Measurements from ENCODE around the gene TM7SF2. TPM values are rescaled to one million over a fixed set of nuclear protein-coding genes. Genes with fewer than 3 reads are reported as not detected.

TM7SF2 gene
- total RNA-seq = 6.5 TPM
- polyA plus RNA-seq (ENCODE audit: insufficient read depth in 1 of 8, insufficient read length in 8 of 8, low replicate concordance in 1 of 8) = 10 to 100 TPM in 1 of 8 donors, 1 to 10 TPM in 7; 4.1 to 14.4 (median 7.5) TPM
- long read RNA-seq, donor 1, partial matches to known transcripts = 0 of 2 reads
- long read RNA-seq, donor 1, other reads (novel, unspliced or antisense) = 0 of 2 reads
- long read RNA-seq, donor 2, partial matches to known transcripts = 0 of 1 reads
- long read RNA-seq, donor 2, other reads (novel, unspliced or antisense) = 0 of 1 reads
- long read RNA-seq, donor 3, transcript TM7SF2-201 (10 exons, 1,722 nt) = major isoform, 5 of 7 reads
- long read RNA-seq, donor 3, partial matches to known transcripts = 0 of 7 reads
- long read RNA-seq, donor 3, other reads (novel, unspliced or antisense) = 0 of 7 reads
- long read RNA-seq, donor 4, partial matches to known transcripts = 0 of 2 reads
- long read RNA-seq, donor 4, other reads (novel, unspliced or antisense) = 0 of 2 reads
- long read RNA-seq, donor 5, partial matches to known transcripts = 0 of 2 reads
- long read RNA-seq, donor 5, other reads (novel, unspliced or antisense) = 0 of 2 reads
- long read RNA-seq, donor 6, partial matches to known transcripts = 0 of 4 reads
- long read RNA-seq, donor 6, other reads (novel, unspliced or antisense) = 0 of 4 reads
- long read RNA-seq, donor 7, partial matches to known transcripts = 0 of 1 reads
- long read RNA-seq, donor 7, other reads (novel, unspliced or antisense) = 0 of 1 reads
- long read RNA-seq, donor 8 = 0 reads
- long read RNA-seq, donor 9, partial matches to known transcripts = 0 of 4 reads
- long read RNA-seq, donor 9, other reads (novel, unspliced or antisense) = 0 of 4 reads
- long read RNA-seq, donor 10, transcript TM7SF2-201 (10 exons, 1,722 nt) = major isoform, 5 of 5 reads
- long read RNA-seq, donor 10, partial matches to known transcripts = 0 of 5 reads
- long read RNA-seq, donor 10, other reads (novel, unspliced or antisense) = 0 of 5 reads
- long read RNA-seq, donor 11, partial matches to known transcripts = 0 of 2 reads
- long read RNA-seq, donor 11, other reads (novel, unspliced or antisense) = 0 of 2 reads

- peak within 1 kb of the TSS; percentile 58 for H3K4me3 ChIP-seq (ENCODE audit: low read length)
- WGBS (ENCODE audit: insufficient coverage) = 1% methylated on average over 60 of the region's 64 CpGs
- DNase-seq = peak; percentile 96
- H3K9me3 ChIP-seq (replicated peaks; ENCODE audit: control insufficient read depth, low read depth, low read length) = no peaks in the 10 kb centered on the region
- H3K4me1 ChIP-seq (ENCODE audit: control insufficient read depth, insufficient read depth, low read length) = peaks cover 42% of the 10 kb centered on the region
- peaks cover 41% of the 10 kb centered on the region for H3K36me3 ChIP-seq (ENCODE audit: control insufficient read depth, insufficient read depth, low read length)
- peak within 1 kb of the TSS; percentile 62 for H3K27ac ChIP-seq (ENCODE audit: low read length)
- peaks cover 7% of the 10 kb centered on the region for H3K27me3 ChIP-seq (ENCODE audit: control insufficient read depth, insufficient read depth, low read length)
Observed at GRCh38 chr11:65111744-65112545, at the start of gene TM7SF2. Gene TM7SF2 (plus strand): TSS chr11:65111872. CDS start chr11:65112016, 144 bp downstream.

- WGBS (ENCODE audit: insufficient coverage) = 76% methylated on average over 3 of the region's 3 CpGs
- no peaks in the 10 kb centered on the region for H3K27me3 ChIP-seq (ENCODE audit: control insufficient read depth, insufficient read depth, low read length)
- DNase-seq = no peak
- no peaks in the 10 kb centered on the region for H3K4me1 ChIP-seq (ENCODE audit: control insufficient read depth, insufficient read depth, low read length)
- no peaks in the 10 kb centered on the region for H3K9me3 ChIP-seq (replicated peaks; ENCODE audit: control insufficient read depth, low read depth, low read length)
- no peak overlapping the region for H3K27ac ChIP-seq (ENCODE audit: low read length)
- H3K36me3 ChIP-seq (ENCODE audit: control insufficient read depth, insufficient read depth, low read length) = no peaks in the 10 kb centered on the region
- no peak overlapping the region for H3K4me3 ChIP-seq (ENCODE audit: low read length)
Observed at GRCh38 chr11:65063532-65063931, 48.1 kb upstream of the TM7SF2 start.

- no peak for DNase-seq
- Histone ChIP-seq H3K4me1 (ENCODE audit: control insufficient read depth, insufficient read depth, low read length) (no peaks in the 10 kb centered on the region), H3K36me3 (ENCODE audit: control insufficient read depth, insufficient read depth, low read length) (no peaks in the 10 kb centered on the region), H3K27ac (ENCODE audit: low read length) (no peak overlapping the region), H3K4me3 (ENCODE audit: low read length) (no peak overlapping the region), H3K9me3 (replicated peaks; ENCODE audit: control insufficient read depth, low read depth, low read length) (no peaks in the 10 kb centered on the region), H3K27me3 (ENCODE audit: control insufficient read depth, insufficient read depth, low read length) (no peaks in the 10 kb centered on the region)
- no CpG with 5 or more reads among the region's 4 CpGs for WGBS (ENCODE audit: insufficient coverage)
Observed at GRCh38 chr11:65064847-65065240, 46.8 kb upstream of the TM7SF2 start.

GRCh38 chr11:65065851-65066250 is 45.8 kb upstream of the TM7SF2 start:
- H3K27me3 ChIP-seq (ENCODE audit: control insufficient read depth, insufficient read depth, low read length) = no peaks in the 10 kb centered on the region
- no peaks in the 10 kb centered on the region for H3K36me3 ChIP-seq (ENCODE audit: control insufficient read depth, insufficient read depth, low read length)
- H3K4me3 ChIP-seq (ENCODE audit: low read length) = no peak overlapping the region
- 73% methylated on average over 6 of the region's 7 CpGs for WGBS (ENCODE audit: insufficient coverage)
- DNase-seq = no peak
- no peaks in the 10 kb centered on the region for H3K4me1 ChIP-seq (ENCODE audit: control insufficient read depth, insufficient read depth, low read length)
- H3K9me3 ChIP-seq (replicated peaks; ENCODE audit: control insufficient read depth, low read depth, low read length) = no peaks in the 10 kb centered on the region
- no peak overlapping the region for H3K27ac ChIP-seq (ENCODE audit: low read length)

- Histone ChIP-seq H3K27me3 (ENCODE audit: control insufficient read depth, insufficient read depth, low read length) (no peaks in the 10 kb centered on the region), H3K27ac (ENCODE audit: low read length) (no peak overlapping the region), H3K4me1 (ENCODE audit: control insufficient read depth, insufficient read depth, low read length) (no peaks in the 10 kb centered on the region), H3K4me3 (ENCODE audit: low read length) (no peak overlapping the region), H3K9me3 (replicated peaks; ENCODE audit: control insufficient read depth, low read depth, low read length) (no peaks in the 10 kb centered on the region), H3K36me3 (ENCODE audit: control insufficient read depth, insufficient read depth, low read length) (no peaks in the 10 kb centered on the region)
- WGBS (ENCODE audit: insufficient coverage) = 50% methylated on average over 8 of the region's 11 CpGs
- no peak for DNase-seq
Observed at GRCh38 chr11:65066315-65066714, 45.4 kb upstream of the TM7SF2 start.

GRCh38 chr11:65066805-65067291 is 44.8 kb upstream of the TM7SF2 start:
- no peaks in the 10 kb centered on the region for H3K4me1 ChIP-seq (ENCODE audit: control insufficient read depth, insufficient read depth, low read length)
- DNase-seq = no peak
- WGBS (ENCODE audit: insufficient coverage) = 19% methylated on average over 4 of the region's 4 CpGs

GRCh38 chr11:65067446-65067845 is 44.2 kb upstream of the TM7SF2 start:
- Histone ChIP-seq H3K27ac (ENCODE audit: low read length) (no peak overlapping the region), H3K9me3 (replicated peaks; ENCODE audit: control insufficient read depth, low read depth, low read length) (no peaks in the 10 kb centered on the region), H3K4me3 (ENCODE audit: low read length) (no peak overlapping the region), H3K27me3 (ENCODE audit: control insufficient read depth, insufficient read depth, low read length) (no peaks in the 10 kb centered on the region), H3K4me1 (ENCODE audit: control insufficient read depth, insufficient read depth, low read length) (no peaks in the 10 kb centered on the region), H3K36me3 (ENCODE audit: control insufficient read depth, insufficient read depth, low read length) (no peaks in the 10 kb centered on the region)
- DNase-seq = no peak
- WGBS (ENCODE audit: insufficient coverage) = 61% methylated on average over 5 of the region's 10 CpGs

More at GRCh38 chr11:65066805-65067291, 44.8 kb upstream of the TM7SF2 start:
- Histone ChIP-seq H3K36me3 (ENCODE audit: control insufficient read depth, insufficient read depth, low read length) (no peaks in the 10 kb centered on the region), H3K27me3 (ENCODE audit: control insufficient read depth, insufficient read depth, low read length) (no peaks in the 10 kb centered on the region), H3K27ac (ENCODE audit: low read length) (no peak overlapping the region), H3K4me3 (ENCODE audit: low read length) (no peak overlapping the region), H3K9me3 (replicated peaks; ENCODE audit: control insufficient read depth, low read depth, low read length) (no peaks in the 10 kb centered on the region)

- WGBS (ENCODE audit: insufficient coverage) = 45% methylated on average over 4 of the region's 9 CpGs
- no peak for DNase-seq
- Histone ChIP-seq H3K4me1 (ENCODE audit: control insufficient read depth, insufficient read depth, low read length) (no peaks in the 10 kb centered on the region), H3K27me3 (ENCODE audit: control insufficient read depth, insufficient read depth, low read length) (no peaks in the 10 kb centered on the region), H3K27ac (ENCODE audit: low read length) (no peak overlapping the region), H3K9me3 (replicated peaks; ENCODE audit: control insufficient read depth, low read depth, low read length) (no peaks in the 10 kb centered on the region), H3K36me3 (ENCODE audit: control insufficient read depth, insufficient read depth, low read length) (no peaks in the 10 kb centered on the region), H3K4me3 (ENCODE audit: low read length) (no peak overlapping the region)
Observed at GRCh38 chr11:65069217-65069616, 42.5 kb upstream of the TM7SF2 start.

GRCh38 chr11:65071907-65072630 is 39.6 kb upstream of the TM7SF2 start:
- H3K4me3 ChIP-seq (ENCODE audit: low read length) = no peak overlapping the region
- H3K27me3 ChIP-seq (ENCODE audit: control insufficient read depth, insufficient read depth, low read length) = no peaks in the 10 kb centered on the region
- WGBS (ENCODE audit: insufficient coverage) = 82% methylated on average over 2 of the region's 4 CpGs
- no peaks in the 10 kb centered on the region for H3K9me3 ChIP-seq (replicated peaks; ENCODE audit: control insufficient read depth, low read depth, low read length)
- H3K36me3 ChIP-seq (ENCODE audit: control insufficient read depth, insufficient read depth, low read length) = peaks cover 6% of the 10 kb centered on the region
- DNase-seq = no peak
- no peaks in the 10 kb centered on the region for H3K4me1 ChIP-seq (ENCODE audit: control insufficient read depth, insufficient read depth, low read length)
- H3K27ac ChIP-seq (ENCODE audit: low read length) = no peak overlapping the region

Data from muscle of leg (tissue), 16 donors.